GM23338 (cell line): ENCODE results near the gene KIRREL3. TPM values are rescaled to one million over a fixed set of nuclear protein-coding genes. Genes with fewer than 3 reads are reported as not detected.
A peak's percentile ranks its signal among the peaks of the same experiment; 100 is the strongest.

Source experiments
- ATAC-seq: fragments of 200-7000 bp; cut with Tn5 transposase; 3 replicates; pipeline ENCODE4 v1.9.1; 2020
- DNase-seq: peaks from one replicate; pipeline ENCODE4 v3.0.0-alpha.2; 2015; ENCODE audit warnings: low spot score
- H2AFZ ChIP-seq: fragments of 200-600 bp; sonication (generic); 2 replicates; pipeline ENCODE4 v1.8.0; 2016; ENCODE audit warnings: antibody characterized with exemption, mild to moderate bottlenecking, moderate library complexity
- H3F3A ChIP-seq: fragments of 200-600 bp; sonication (generic); replicated peaks from 2 replicates; pipeline ENCODE4 v1.8.0; 2017; ENCODE audit warnings: antibody characterized with exemption, mixed run types, low read depth
- H3K27ac ChIP-seq: fragments of 200-600 bp; sonication (generic); 2 replicates; pipeline ENCODE4 v1.6.1; 2016; ENCODE audit warnings: low read depth
- H3K27me3 ChIP-seq: fragments of 200-600 bp; sonication (generic); 2 replicates; pipeline ENCODE4 v1.8.0; 2016; ENCODE audit warnings: mild to moderate bottlenecking, mixed run types, moderate library complexity; ENCODE audit not compliant: insufficient read depth
- H3K36me3 ChIP-seq: fragments of 200-600 bp; sonication (generic); 2 replicates; pipeline ENCODE4 v1.8.0; 2016; ENCODE audit warnings: mild to moderate bottlenecking; ENCODE audit not compliant: insufficient read depth
- H3K4me1 ChIP-seq: fragments of 200-600 bp; sonication (generic); 2 replicates; pipeline ENCODE4 v1.8.0; 2016; ENCODE audit warnings: mild to moderate bottlenecking, moderate library complexity; ENCODE audit not compliant: insufficient read depth
- H3K4me2 ChIP-seq: fragments of 200-600 bp; sonication (generic); 2 replicates; pipeline ENCODE4 v1.7.1; 2017; ENCODE audit warnings: mixed run types
- H3K4me3 ChIP-seq: fragments of 200-600 bp; sonication (generic); 2 replicates; pipeline ENCODE4 v1.6.1; 2016; ENCODE audit warnings: mixed run types
- H3K79me2 ChIP-seq: fragments of 200-600 bp; sonication (generic); replicated peaks from 2 replicates; pipeline ENCODE4 v1.8.0; 2017; ENCODE audit warnings: mild to moderate bottlenecking; ENCODE audit not compliant: insufficient read depth
- H3K9me2 ChIP-seq: fragments of 200-600 bp; sonication (generic); 2 replicates; pipeline ENCODE4 v1.8.0; 2017; ENCODE audit not compliant: insufficient read depth
- H4K20me1 ChIP-seq: fragments of 200-600 bp; sonication (generic); replicated peaks from 2 replicates; pipeline ENCODE4 v1.8.0; 2017; ENCODE audit warnings: mild to moderate bottlenecking; ENCODE audit not compliant: insufficient read depth
- H3K27ac Mint-ChIP-seq: 2 replicates; pipeline ENCODE4 v1.8.0; 2020; ENCODE audit warnings: inconsistent platforms, mild to moderate bottlenecking, moderate library complexity, mixed read lengths
- H3K27me3 Mint-ChIP-seq: 3 replicates; pipeline ENCODE4 v1.8.0; 2022; ENCODE audit warnings: low read depth, mild to moderate bottlenecking, moderate library complexity, mixed read lengths, inconsistent platforms; ENCODE audit not compliant: insufficient read depth, poor library complexity
- H3K36me3 Mint-ChIP-seq: 3 replicates; pipeline ENCODE4 v1.8.0; 2021; ENCODE audit warnings: low read depth, mild to moderate bottlenecking, inconsistent platforms, moderate library complexity, mixed read lengths
- H3K4me1 Mint-ChIP-seq: 3 replicates; pipeline ENCODE4 v1.8.0; 2020; ENCODE audit warnings: mild to moderate bottlenecking, inconsistent platforms, mixed read lengths
- H3K4me3 Mint-ChIP-seq: 3 replicates; pipeline ENCODE4 v1.8.0; 2021; ENCODE audit warnings: moderate library complexity, mild to moderate bottlenecking, inconsistent platforms, mixed read lengths
- H3K9me3 Mint-ChIP-seq: 3 replicates; pipeline ENCODE4 v1.8.0; 2020; ENCODE audit warnings: moderate library complexity, mild to moderate bottlenecking, inconsistent platforms, mixed read lengths
- CREB1 ChIP-seq: fragments of 250-450 bp; sonication (Bioruptor Pico); IDR thresholded peaks from 2 replicates; pipeline ENCODE4 v1.5.0; 2020; ENCODE audit warnings: low read depth, mild to moderate bottlenecking, moderate library complexity
- ETS1 ChIP-seq: IDR thresholded peaks from 2 replicates; pipeline ENCODE4 v1.6.1; 2016; ENCODE audit warnings: antibody characterized with exemption
- EZH2 ChIP-seq: fragments of 200-600 bp; sonication (generic); IDR thresholded peaks from one replicate; pipeline ENCODE4 v1.8.0; 2017; ENCODE audit warnings: antibody characterized with exemption, mild to moderate bottlenecking, low read depth; ENCODE audit not compliant: unreplicated experiment
- EZH2phosphoT487 ChIP-seq: fragments of 200-600 bp; sonication (generic); IDR thresholded peaks from one replicate; pipeline ENCODE4 v1.8.1; 2018; ENCODE audit warnings: antibody characterized with exemption; ENCODE audit not compliant: unreplicated experiment
- JUNB ChIP-seq: IDR thresholded peaks from one replicate; pipeline ENCODE4 v1.6.1; 2016; ENCODE audit warnings: antibody characterized with exemption; ENCODE audit not compliant: unreplicated experiment
- NANOG ChIP-seq: IDR thresholded peaks from 2 replicates; pipeline ENCODE4 v1.6.1; 2016; ENCODE audit warnings: antibody characterized with exemption, borderline replicate concordance
- POLR2AphosphoS5 ChIP-seq: IDR thresholded peaks from 2 replicates; pipeline ENCODE4 v1.6.1; 2016; ENCODE audit warnings: antibody characterized with exemption, low read depth
- REST ChIP-seq: IDR thresholded peaks from one replicate; pipeline ENCODE4 v1.6.1; 2018; ENCODE audit warnings: antibody characterized with exemption; ENCODE audit not compliant: unreplicated experiment
- STAT1 ChIP-seq: IDR thresholded peaks from one replicate; pipeline ENCODE4 v1.6.1; 2016; ENCODE audit warnings: antibody characterized with exemption; ENCODE audit not compliant: unreplicated experiment
- ZNF114 ChIP-seq: fragments of 250-450 bp; sonication (Bioruptor Pico); IDR thresholded peaks from 2 replicates; pipeline ENCODE4 v1.5.0; 2020; ENCODE audit warnings: mild to moderate bottlenecking, moderate library complexity
- ZNF331 ChIP-seq: fragments of 250-450 bp; sonication (Bioruptor Pico); IDR thresholded peaks from 2 replicates; pipeline ENCODE4 v1.5.0; 2020; ENCODE audit warnings: low read depth, mild to moderate bottlenecking, moderate library complexity
- polyA plus RNA-seq: library from polyadenylated mRNA; unstranded; fragments of >200 nt; fragmentation: Nextera tagmentation; extraction: Ambion mirVana; gene quantifications from 2 replicates; pipeline ENCODE4 v1.2.1, GENCODE V29; 2016
- total RNA-seq: library from RNA; depleted of rRNA; stranded (reverse); fragments of >200 nt; shearing (Covaris generic); gene quantifications from 2 replicates; pipeline ENCODE4 v1.2.3, GENCODE V29; 2014
- TF ChIP-seq, protein P1 (sequence below): fragments of 250-450 bp; sonication (Bioruptor Pico); IDR thresholded peaks from 2 replicates; pipeline ENCODE4 v1.5.0; 2020; ENCODE audit warnings: mild to moderate bottlenecking, moderate library complexity
- TF ChIP-seq, protein P2 (sequence below), 2 experiments: fragments of 200-600 bp in 1 of 2; sonication (generic) in 1 of 2; conservative IDR thresholded peaks; 2 replicates each; pipeline versions ENCODE4 v1.5.1 to v1.6.1; 2016 to 2017; ENCODE audit warnings: antibody characterized with exemption in 2 of 2, low read depth in 2 of 2, mild to moderate bottlenecking in 2 of 2, moderate library complexity in 1 of 2

Gene KIRREL3
- total and polyA plus RNA-seq, 2 experiments from 2014 or later: 0.13 to 1.5 TPM

DNA sequence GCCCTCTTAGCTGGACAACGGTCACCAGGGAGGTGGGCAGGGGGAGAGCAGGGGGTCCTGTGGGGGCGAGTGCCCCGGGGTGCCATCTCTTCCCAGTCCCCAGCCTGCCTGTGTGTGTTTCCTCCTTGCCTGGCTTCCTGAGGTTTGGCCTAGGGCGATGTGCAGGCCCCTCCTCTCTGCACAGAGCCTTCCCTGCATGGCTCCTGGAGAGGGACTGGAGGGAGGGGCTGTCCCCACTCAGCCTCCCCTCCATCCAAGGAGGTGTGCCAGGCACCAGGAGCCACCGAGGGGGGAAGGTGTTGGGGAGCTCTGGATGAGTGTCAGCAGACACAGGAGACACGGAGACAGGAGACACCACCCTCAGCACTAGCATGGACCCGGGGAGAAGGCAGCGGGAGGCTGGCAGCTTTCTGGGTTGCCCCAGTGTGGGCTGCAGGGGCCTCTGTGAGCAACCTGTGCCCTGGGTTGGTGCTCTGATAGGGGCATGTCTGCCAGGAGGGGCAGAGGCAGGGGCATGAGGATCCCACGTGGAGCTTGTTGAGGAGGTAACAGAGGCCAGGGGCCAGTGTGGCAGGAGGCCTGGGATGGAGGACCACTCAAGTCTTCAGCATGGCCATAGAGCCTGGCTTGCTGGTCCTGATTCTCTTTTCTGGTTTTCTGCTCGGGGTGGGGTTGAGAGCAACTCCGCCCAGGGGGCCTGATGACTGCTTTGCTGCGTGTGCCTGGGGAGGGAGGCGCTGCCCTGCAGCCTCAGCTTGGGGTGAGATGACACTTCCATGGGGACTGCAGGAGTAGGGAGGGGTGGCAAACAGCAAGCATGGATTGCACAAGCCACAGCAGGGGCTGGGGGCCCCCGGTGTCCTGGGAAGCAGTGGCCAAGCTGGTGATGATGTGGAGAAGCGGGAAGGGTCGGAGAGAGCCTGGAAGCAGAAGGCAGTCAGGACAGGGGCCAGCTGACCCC is 566.3 kb downstream of the KIRREL3 start:
- TF ChIP-seq CREB1 (CRISPR knock-in tag) (no peak), POLR2AphosphoS5 (no peak), EZH2 (no peak), NANOG (no peak), JUNB (no peak), ETS1 (no peak), STAT1 (no peak), EZH2phosphoT487 (no peak), ZNF114 (CRISPR knock-in tag) (no peak), ZNF331 (no peak), REST (no peak)
- TF ChIP-seq, protein P1, sequence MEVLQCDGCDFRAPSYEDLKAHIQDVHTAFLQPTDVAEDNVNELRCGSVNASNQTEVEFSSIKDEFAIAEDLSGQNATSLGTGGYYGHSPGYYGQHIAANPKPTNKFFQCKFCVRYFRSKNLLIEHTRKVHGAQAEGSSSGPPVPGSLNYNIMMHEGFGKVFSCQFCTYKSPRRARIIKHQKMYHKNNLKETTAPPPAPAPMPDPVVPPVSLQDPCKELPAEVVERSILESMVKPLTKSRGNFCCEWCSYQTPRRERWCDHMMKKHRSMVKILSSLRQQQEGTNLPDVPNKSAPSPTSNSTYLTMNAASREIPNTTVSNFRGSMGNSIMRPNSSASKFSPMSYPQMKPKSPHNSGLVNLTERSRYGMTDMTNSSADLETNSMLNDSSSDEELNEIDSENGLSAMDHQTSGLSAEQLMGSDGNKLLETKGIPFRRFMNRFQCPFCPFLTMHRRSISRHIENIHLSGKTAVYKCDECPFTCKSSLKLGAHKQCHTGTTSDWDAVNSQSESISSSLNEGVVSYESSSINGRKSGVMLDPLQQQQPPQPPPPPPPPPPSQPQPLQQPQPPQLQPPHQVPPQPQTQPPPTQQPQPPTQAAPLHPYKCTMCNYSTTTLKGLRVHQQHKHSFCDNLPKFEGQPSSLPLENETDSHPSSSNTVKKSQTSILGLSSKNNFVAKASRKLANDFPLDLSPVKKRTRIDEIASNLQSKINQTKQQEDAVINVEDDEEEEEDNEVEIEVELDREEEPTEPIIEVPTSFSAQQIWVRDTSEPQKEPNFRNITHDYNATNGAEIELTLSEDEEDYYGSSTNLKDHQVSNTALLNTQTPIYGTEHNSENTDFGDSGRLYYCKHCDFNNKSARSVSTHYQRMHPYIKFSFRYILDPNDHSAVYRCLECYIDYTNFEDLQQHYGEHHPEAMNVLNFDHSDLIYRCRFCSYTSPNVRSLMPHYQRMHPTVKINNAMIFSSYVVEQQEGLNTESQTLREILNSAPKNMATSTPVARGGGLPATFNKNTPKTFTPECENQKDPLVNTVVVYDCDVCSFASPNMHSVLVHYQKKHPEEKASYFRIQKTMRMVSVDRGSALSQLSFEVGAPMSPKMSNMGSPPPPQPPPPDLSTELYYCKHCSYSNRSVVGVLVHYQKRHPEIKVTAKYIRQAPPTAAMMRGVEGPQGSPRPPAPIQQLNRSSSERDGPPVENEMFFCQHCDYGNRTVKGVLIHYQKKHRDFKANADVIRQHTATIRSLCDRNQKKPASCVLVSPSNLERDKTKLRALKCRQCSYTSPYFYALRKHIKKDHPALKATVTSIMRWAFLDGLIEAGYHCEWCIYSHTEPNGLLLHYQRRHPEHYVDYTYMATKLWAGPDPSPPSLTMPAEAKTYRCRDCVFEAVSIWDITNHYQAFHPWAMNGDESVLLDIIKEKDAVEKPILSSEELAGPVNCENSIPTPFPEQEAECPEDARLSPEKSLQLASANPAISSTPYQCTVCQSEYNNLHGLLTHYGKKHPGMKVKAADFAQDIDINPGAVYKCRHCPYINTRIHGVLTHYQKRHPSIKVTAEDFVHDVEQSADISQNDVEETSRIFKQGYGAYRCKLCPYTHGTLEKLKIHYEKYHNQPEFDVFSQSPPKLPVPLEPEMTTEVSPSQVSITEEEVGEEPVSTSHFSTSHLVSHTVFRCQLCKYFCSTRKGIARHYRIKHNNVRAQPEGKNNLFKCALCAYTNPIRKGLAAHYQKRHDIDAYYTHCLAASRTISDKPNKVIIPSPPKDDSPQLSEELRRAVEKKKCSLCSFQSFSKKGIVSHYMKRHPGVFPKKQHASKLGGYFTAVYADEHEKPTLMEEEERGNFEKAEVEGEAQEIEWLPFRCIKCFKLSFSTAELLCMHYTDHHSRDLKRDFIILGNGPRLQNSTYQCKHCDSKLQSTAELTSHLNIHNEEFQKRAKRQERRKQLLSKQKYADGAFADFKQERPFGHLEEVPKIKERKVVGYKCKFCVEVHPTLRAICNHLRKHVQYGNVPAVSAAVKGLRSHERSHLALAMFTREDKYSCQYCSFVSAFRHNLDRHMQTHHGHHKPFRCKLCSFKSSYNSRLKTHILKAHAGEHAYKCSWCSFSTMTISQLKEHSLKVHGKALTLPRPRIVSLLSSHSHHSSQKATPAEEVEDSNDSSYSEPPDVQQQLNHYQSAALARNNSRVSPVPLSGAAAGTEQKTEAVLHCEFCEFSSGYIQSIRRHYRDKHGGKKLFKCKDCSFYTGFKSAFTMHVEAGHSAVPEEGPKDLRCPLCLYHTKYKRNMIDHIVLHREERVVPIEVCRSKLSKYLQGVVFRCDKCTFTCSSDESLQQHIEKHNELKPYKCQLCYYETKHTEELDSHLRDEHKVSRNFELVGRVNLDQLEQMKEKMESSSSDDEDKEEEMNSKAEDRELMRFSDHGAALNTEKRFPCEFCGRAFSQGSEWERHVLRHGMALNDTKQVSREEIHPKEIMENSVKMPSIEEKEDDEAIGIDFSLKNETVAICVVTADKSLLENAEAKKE: no peak
- TF ChIP-seq, protein P2, sequence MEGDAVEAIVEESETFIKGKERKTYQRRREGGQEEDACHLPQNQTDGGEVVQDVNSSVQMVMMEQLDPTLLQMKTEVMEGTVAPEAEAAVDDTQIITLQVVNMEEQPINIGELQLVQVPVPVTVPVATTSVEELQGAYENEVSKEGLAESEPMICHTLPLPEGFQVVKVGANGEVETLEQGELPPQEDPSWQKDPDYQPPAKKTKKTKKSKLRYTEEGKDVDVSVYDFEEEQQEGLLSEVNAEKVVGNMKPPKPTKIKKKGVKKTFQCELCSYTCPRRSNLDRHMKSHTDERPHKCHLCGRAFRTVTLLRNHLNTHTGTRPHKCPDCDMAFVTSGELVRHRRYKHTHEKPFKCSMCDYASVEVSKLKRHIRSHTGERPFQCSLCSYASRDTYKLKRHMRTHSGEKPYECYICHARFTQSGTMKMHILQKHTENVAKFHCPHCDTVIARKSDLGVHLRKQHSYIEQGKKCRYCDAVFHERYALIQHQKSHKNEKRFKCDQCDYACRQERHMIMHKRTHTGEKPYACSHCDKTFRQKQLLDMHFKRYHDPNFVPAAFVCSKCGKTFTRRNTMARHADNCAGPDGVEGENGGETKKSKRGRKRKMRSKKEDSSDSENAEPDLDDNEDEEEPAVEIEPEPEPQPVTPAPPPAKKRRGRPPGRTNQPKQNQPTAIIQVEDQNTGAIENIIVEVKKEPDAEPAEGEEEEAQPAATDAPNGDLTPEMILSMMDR (conservative IDR thresholded peaks at IDR 0.05; ENCODE audit: low read depth in 2 of 2): no peak
- Histone ChIP-seq H3K36me3 (no peaks in the 10 kb centered on the region), H3K27ac (no peak overlapping the region), H3K4me1 (peaks cover 11% of the 10 kb centered on the region; the same call in 1 of the 2 replicates), H3K9me2 (no peaks in the 10 kb centered on the region), H3K4me2 (no peak overlapping the region), H2AFZ (peak overlapping the region; percentile 23; the same call in 1 of the 2 replicates), H3K4me3 (no peak overlapping the region), H3K79me2 (no peaks in the 10 kb centered on the region), H4K20me1 (no peaks in the 10 kb centered on the region), H3K27me3 (no peaks in the 10 kb centered on the region), H3F3A (no peaks in the 10 kb centered on the region; the same call in 1 of the 2 replicates)
- H3K36me3 Mint-ChIP-seq: no peaks in the 10 kb centered on the region
- DNase-seq (no peak), ATAC-seq (0 out of 3 replicates have a peak, but pooled peaks have one; percentile 13)
- peaks cover 19% of the 10 kb centered on the region for H3K27me3 Mint-ChIP-seq
- H3K4me3 Mint-ChIP-seq: peak overlapping the region; percentile 14; the same call in 1 of the 3 replicates
- peak overlapping the region; percentile 67; the same call in 1 of the 2 replicates for H3K27ac Mint-ChIP-seq
- H3K9me3 Mint-ChIP-seq: no peaks in the 10 kb centered on the region
- H3K4me1 Mint-ChIP-seq: peaks cover 15% of the 10 kb centered on the region
